ENCODE data around the gene PPP1R9A.

DNA sequence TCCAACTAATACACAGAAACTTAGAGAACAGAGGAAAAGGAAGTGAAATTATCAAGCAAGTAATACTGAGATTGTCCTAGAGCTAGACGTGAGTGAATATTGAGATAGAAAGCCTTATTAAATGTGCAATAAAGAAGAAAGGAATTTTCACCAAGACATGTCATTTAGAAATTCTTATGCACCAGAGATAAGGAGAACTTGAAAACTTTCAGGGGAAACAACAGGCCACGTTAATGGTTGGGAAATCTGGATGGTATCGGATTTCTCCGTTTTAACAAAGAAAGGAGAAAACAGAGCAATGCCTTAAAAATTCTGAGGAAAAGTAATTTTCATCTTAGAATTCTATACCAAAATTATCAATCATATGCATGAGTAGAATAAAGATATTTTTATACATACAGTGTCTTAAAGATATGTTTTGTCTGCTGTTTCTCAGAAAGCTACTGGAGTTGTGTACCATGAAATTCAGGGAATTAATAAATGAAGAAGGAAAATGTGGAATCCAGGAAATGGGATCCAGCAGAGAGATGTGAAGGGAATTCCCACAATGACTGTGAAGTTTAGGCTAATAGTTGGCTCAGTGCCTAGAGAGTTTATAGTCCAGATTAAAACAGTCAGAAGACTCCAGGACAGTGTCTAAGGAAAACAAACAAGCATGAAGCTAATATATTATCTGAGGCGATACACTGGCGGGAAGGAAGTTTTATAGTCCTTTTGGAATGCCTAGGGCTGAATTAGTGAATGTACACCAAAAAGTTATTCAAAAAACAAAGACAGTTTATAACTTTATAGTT is 159.5 kb downstream of the PPP1R9A start:
- TF ChIP-seq SMC3 (conservative IDR thresholded peaks at IDR 0.05; ENCODE audit: poor library complexity) (no peak), EP300 (conservative IDR thresholded peaks at IDR 0.05; ENCODE audit: poor library complexity, severe bottlenecking) (no peak), POLR2AphosphoS5 (IDR thresholded peaks at IDR 0.05) (no peak), TAF1 (IDR thresholded peaks at IDR 0.05; ENCODE audit: low read depth) (no peak), REST (IDR thresholded peaks at IDR 0.05; ENCODE audit: borderline replicate concordance) (no peak)
- TF ChIP-seq, protein P1, sequence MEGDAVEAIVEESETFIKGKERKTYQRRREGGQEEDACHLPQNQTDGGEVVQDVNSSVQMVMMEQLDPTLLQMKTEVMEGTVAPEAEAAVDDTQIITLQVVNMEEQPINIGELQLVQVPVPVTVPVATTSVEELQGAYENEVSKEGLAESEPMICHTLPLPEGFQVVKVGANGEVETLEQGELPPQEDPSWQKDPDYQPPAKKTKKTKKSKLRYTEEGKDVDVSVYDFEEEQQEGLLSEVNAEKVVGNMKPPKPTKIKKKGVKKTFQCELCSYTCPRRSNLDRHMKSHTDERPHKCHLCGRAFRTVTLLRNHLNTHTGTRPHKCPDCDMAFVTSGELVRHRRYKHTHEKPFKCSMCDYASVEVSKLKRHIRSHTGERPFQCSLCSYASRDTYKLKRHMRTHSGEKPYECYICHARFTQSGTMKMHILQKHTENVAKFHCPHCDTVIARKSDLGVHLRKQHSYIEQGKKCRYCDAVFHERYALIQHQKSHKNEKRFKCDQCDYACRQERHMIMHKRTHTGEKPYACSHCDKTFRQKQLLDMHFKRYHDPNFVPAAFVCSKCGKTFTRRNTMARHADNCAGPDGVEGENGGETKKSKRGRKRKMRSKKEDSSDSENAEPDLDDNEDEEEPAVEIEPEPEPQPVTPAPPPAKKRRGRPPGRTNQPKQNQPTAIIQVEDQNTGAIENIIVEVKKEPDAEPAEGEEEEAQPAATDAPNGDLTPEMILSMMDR (IDR thresholded peaks at IDR 0.05; ENCODE audit: poor library complexity, severe bottlenecking) = no peak

Data from neural cell (in vitro differentiated cells).